Fibroblast of the aortic adventitia (primary cell): Measurements from ENCODE around the gene NOM1. TPM values are rescaled to one million over a fixed set of nuclear protein-coding genes. Genes with fewer than 3 reads are reported as not detected.

Experiments used
- DNase-seq: peaks from one replicate; pipeline ENCODE4 v3.0.0-alpha.2; 2010; ENCODE audit warnings: low read depth
- H3K4me3 ChIP-seq: 2 replicates; pipeline ENCODE4 v1.5.1; 2011; ENCODE audit warnings: low read depth, mild to moderate bottlenecking, control low read depth, low read length, moderate library complexity
- total RNA-seq: library from RNA; depleted of rRNA; stranded (reverse); fragments of >200 nt; gene quantifications from 2 replicates; pipeline ENCODE4 v1.2.3, GENCODE V29; 2012; ENCODE audit warnings: low replicate concordance
- TF ChIP-seq, protein P1 (sequence below): IDR thresholded peaks from 2 replicates; pipeline ENCODE4 v1.5.1; 2011; ENCODE audit warnings: mild to moderate bottlenecking, low read length, control low read depth, inconsistent platforms; ENCODE audit not compliant: insufficient read depth

NOM1 gene
- total RNA-seq, 1 donor: 10.8 TPM

DNA sequence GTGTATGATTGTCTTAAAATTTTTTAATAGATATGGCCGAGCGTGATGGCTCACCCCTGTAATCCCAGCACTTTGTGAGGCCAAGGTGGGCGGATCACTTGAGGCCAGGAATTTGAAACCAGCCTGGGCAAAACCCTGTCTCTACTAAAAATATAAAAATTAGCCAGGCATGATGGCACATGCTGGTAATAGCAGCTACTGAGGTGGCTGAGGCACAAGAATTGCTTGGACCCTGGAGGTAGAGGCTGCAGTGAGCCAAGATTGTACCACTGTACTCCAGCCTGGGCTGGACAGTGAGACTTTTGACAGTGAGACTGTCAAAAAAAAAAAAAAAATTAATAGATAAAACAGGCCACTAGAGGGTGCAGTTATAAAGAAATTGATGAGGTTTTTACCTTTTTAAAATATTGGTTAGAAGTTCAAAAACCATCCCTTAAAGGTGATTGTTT is 20.5 kb downstream of the NOM1 start:
- peak; percentile 41 for DNase-seq
- TF ChIP-seq, protein P1, sequence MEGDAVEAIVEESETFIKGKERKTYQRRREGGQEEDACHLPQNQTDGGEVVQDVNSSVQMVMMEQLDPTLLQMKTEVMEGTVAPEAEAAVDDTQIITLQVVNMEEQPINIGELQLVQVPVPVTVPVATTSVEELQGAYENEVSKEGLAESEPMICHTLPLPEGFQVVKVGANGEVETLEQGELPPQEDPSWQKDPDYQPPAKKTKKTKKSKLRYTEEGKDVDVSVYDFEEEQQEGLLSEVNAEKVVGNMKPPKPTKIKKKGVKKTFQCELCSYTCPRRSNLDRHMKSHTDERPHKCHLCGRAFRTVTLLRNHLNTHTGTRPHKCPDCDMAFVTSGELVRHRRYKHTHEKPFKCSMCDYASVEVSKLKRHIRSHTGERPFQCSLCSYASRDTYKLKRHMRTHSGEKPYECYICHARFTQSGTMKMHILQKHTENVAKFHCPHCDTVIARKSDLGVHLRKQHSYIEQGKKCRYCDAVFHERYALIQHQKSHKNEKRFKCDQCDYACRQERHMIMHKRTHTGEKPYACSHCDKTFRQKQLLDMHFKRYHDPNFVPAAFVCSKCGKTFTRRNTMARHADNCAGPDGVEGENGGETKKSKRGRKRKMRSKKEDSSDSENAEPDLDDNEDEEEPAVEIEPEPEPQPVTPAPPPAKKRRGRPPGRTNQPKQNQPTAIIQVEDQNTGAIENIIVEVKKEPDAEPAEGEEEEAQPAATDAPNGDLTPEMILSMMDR: no peak
- no peak overlapping the region for H3K4me3 ChIP-seq

DNA sequence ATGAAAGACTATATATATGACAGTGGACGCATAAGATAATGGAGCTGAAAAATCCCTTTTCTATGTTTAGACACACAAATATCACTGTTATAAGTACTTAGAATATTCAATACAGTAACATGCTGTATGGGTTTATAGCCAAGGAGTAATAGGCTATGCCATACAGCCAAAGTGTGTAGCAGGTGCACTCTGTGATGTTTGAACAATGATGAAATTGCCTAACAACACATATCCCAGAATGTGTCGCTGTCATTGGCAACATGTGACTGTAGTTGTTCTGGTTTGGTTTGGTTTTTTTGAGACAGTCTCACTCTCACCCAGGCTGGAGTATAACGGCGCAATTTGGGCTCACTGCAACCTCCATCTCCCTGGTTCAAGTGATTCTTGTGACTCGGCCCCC is 26.1 kb downstream of the NOM1 start:
- H3K4me3 ChIP-seq: no peak overlapping the region
- TF ChIP-seq, protein P1: no peak
- DNase-seq: no peak

DNA sequence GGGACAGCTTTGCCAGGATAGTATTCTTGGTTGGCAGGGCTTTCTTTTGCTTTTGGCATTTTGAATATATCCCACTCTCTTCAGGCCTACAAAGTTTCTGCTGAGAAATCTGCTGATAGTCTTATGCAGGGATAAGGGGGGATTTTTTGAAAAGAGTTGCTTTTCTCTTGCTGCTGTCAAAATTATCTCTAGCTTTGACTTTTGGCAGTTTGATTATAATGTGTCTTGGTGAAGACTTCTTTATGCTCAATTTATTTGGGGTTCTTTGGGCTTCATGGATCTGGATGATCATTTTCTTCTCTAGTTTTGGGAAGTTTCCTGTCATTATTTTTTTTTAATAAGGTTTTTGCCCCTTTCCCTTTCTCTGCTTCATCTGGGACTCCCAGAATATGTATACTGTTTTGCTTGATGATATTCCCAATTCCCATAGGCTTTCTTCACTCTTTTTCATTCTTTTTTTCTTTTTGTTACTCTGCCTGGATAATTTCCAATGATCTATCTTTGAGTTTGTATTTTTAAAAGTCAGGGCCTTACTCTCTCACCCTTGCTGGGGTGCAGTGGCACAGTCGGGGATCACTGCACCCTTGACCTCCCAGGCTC is 29.6 kb downstream of the NOM1 start:
- TF ChIP-seq, protein P1: no peak
- H3K4me3 ChIP-seq: no peak overlapping the region
- no peak for DNase-seq

DNA sequence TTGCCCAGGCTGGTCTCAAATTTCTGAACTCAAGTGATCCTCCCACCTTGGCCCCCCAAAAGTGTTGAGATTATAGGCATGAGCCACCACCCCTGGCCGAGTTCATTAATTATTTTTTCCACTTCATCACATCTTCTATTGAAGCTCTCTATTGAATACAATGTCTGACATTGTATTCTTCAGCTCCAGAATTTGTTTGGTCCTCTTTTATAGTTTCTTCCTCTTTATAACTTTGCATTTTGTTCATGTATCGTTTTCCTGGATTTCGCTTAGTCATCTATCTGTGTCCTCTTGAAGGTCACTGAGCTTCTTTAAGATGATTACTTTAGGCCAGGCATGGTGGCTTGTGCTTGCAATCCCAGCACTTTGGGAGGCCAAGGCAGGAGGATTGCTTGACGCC is 30.2 kb downstream of the NOM1 start:
- DNase-seq: no peak
- TF ChIP-seq, protein P1: no peak
- H3K4me3 ChIP-seq: no peak overlapping the region

DNA sequence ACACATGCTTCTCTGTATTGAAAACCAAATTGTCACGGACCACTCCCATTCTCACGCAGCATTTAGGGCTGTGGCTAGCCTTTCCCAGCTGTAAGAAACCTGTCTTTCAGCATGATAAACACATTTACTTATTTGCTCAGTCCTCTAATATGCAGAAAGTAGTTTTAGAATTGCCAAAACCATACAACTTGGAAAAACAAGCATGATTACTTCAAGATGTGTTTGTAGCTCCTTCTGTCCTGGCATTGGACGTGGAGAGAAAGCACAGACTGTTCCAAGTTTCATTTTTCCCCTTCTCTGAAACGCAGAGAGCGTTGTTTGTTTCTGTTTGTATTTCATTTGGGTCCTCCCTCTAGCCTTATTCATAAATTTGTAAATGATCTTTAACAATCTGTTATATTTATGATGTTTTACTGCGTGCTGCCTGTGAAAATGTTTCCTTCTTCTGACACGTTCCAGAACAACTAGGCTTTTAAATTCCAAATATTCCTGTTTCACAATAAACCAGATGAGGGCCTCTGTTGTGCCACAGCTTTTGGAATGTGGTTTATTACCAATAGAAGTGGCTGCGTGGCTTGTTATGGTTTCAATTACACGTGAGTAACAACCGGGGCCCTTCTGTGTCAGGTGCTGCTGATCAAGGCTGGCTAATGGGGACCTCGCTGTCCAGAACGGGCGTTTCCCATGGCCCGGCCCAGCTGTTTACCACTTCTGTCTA is 34.8 kb downstream of the NOM1 start:
- peak; percentile 70 for DNase-seq
- H3K4me3 ChIP-seq: peak overlapping the region; percentile 36
- TF ChIP-seq, protein P1: no peak

DNA sequence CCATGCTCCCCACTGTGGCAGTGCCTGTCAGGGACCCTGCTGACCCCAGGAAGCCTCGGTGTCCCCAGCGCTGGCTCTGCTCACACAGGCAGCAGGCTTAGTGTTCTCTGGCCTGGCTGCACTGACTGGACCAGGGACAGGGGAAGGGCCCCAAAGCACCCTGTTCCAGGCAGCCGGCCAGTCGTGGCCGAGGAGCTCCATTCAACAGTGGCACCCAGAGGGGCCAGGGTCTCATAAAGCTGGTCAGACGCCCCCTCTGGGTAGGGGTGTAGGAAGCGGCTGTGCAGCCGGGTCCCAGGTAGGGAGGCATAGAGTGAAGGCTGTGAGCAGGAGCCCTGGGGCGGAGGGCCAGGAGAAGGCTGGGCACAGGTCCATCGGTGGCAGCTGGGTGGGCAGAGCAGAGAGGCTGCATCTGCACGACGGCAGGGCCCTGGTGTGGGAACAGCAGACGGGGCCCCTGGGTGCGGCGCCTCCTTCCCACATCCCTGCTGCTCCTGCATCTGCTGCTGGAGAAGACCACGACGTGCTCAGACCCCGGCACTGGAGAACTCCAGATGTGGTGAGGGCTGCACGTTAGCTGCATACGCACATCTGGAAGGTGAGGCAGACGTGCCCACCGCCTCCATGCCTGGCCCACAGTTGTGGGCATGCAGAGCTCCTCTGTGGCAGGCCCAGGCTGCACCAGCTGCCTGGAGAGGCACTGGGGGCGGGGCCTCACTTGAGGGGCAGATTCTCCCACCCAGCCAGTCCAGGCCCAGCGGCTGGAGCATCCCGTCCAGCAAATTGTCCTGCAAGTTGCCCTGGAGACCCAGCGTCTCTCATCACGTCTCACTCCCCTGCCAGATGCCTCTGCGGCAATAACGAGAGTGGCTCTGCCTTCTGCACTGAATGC is 35.8 kb downstream of the NOM1 start:
- H3K4me3 ChIP-seq: no peak overlapping the region
- TF ChIP-seq, protein P1: no peak
- no peak for DNase-seq
